Activated naive CD4-positive, alpha-beta T cell treated with anti-CD3 and anti-CD28 coated beads for 36 hours (primary cell): ENCODE measurements around the gene MIA2. TPM values are rescaled to one million over a fixed set of nuclear protein-coding genes. Genes with fewer than 3 reads are reported as not detected.

Source experiments
- CTCF ChIA-PET: fragments of 350-600 bp; sonication (Branson Sonifier 250); formaldehyde crosslinking; loops from one replicate; lab custom pipeline; 2021; ENCODE audit warnings: antibody characterized with exemption; lab: Charles Lee
- DNase-seq: peaks from one replicate; pipeline ENCODE4 v3.0.0-alpha.2; 2020
- H3K27ac Mint-ChIP-seq: one replicate; pipeline ENCODE4 v1.8.0; 2021; ENCODE audit warnings: mild to moderate bottlenecking, mixed read lengths
- H3K27me3 Mint-ChIP-seq: one replicate; pipeline ENCODE4 v1.8.0; 2021; ENCODE audit warnings: low read depth, mixed read lengths
- H3K36me3 Mint-ChIP-seq: one replicate; pipeline ENCODE4 v1.8.0; 2021; ENCODE audit warnings: low read depth, mixed read lengths
- H3K4me1 Mint-ChIP-seq: one replicate; pipeline ENCODE4 v1.8.0; 2021; ENCODE audit warnings: low read depth, mixed read lengths
- H3K4me3 Mint-ChIP-seq: one replicate; pipeline ENCODE4 v1.8.0; 2021; ENCODE audit warnings: mild to moderate bottlenecking, moderate library complexity, mixed read lengths
- H3K9me3 Mint-ChIP-seq: one replicate; pipeline ENCODE4 v1.8.0; 2021; ENCODE audit warnings: mixed read lengths
- intact Hi-C: fragments of 100-400 bp; cut with micrococcal nuclease; formaldehyde crosslinking; loops from one replicate; pipeline ENCODE4 v1.15.1; 2023
- total RNA-seq, 2 experiments: library from RNA; stranded (reverse); gene quantifications; one replicate each; pipeline ENCODE4 v1.2.3, GENCODE V29; 2021

The MIA2 gene
- total RNA-seq, 2 experiments from 2014 or later = 19.9 to 20.9 TPM

DNA sequence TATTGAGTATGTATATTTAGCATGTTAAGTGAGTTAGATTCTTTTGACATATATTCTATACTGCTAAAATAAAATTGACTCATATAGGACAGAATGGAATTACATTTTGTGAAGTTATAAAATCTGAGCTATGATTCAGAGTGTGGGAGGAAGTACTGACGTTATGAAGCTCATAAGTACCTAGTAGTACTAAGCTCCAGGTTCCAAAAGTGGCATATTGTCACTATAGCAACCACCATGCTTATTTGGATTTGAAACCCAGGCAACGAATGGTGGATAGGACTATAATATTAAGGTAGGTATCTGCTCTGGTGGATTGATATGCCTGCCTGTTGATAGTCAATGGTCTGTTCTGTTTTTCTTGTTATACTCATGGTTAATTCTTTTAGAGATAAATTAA is 200.7 kb downstream of the MIA2 start:
- CTCF ChIA-PET = interaction anchor here (0.8 to 1.1 kb wide), 3 partner anchors 14 to 176 kb away, joined by 3 read pairs; no protein-coding TSS in a partner anchor
- peaks cover 6% of the 10 kb centered on the region for H3K36me3 Mint-ChIP-seq
- H3K9me3 Mint-ChIP-seq = no peaks in the 10 kb centered on the region
- no peaks in the 10 kb centered on the region for H3K27me3 Mint-ChIP-seq
- no peak overlapping the region for H3K4me3 Mint-ChIP-seq
- intact Hi-C loops = no loop called here
- peaks cover 22% of the 10 kb centered on the region for H3K4me1 Mint-ChIP-seq
- no peak overlapping the region for H3K27ac Mint-ChIP-seq
- DNase-seq = no peak

DNA sequence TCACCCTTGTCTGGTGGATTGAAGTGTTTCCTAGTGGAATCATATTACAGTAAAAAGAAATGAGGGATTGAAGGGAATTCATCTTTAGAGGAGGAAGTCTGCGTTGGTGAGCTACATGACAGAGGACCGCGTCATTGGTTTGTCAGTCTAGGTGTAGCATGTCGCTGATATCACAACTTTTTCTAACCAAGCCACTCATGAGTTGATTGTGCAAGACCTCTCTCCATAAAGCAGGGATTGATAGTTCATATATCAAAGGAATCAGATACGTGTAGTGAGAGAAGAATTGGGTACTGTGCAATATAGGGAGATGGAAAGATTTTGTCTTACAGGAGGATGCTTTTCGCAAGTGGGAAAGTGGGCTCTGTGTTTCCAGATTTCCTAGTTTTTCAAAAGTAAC is 201.5 kb downstream of the MIA2 start:
- peaks cover 6% of the 10 kb centered on the region for H3K36me3 Mint-ChIP-seq
- H3K27me3 Mint-ChIP-seq = no peaks in the 10 kb centered on the region
- CTCF ChIA-PET = no interaction called here
- intact Hi-C loops = no loop called here
- no peak overlapping the region for H3K4me3 Mint-ChIP-seq
- peaks cover 14% of the 10 kb centered on the region for H3K4me1 Mint-ChIP-seq
- no peak overlapping the region for H3K27ac Mint-ChIP-seq
- no peak for DNase-seq
- H3K9me3 Mint-ChIP-seq = no peaks in the 10 kb centered on the region

Other genes starting within 250 kb of the MIA2 start
- gene SEC23A, start 130.7 kb upstream of the MIA2 start, total RNA-seq = 10 to 100 TPM; 40.2 to 48.0 TPM
- gene GEMIN2, start 119.6 kb upstream of the MIA2 start, total RNA-seq = 10 to 100 TPM; 20.7 to 22.7 TPM
- gene TRAPPC6B, start 63.6 kb upstream of the MIA2 start, total RNA-seq = 10 to 100 TPM; 19.8 TPM
- 100 to 1,000 TPM in 1 of 2 experiments, 10 to 100 TPM in 1; 99.6 to 100 TPM for gene PNN, start 58.7 kb upstream of the MIA2 start, total RNA-seq
- gene FBXO33, start 198.5 kb downstream of the MIA2 start, total RNA-seq = 10 to 100 TPM; 16.1 to 16.4 TPM